Right atrium auricular region (tissue), 2 donors: ENCODE results near the gene ANGPTL2. TPM values are rescaled to one million over a fixed set of nuclear protein-coding genes. Genes with fewer than 3 reads are reported as not detected.

Experiments used
- DNase-seq: peaks from one replicate; pipeline ENCODE4 v3.0.0-alpha.2; 2019; ENCODE audit warnings: low spot score
- H3K27ac ChIP-seq, 2 donors: fragments of 200-600 bp; sonication (generic); 1 replicate in 1 of 2; 2 replicates in 1 of 2; pipeline ENCODE4 v1.5.1; 2016 to 2019
- H3K27me3 ChIP-seq, 2 donors: fragments of 200-600 bp; sonication (generic); one replicate each; pipeline versions ENCODE4 v1.5.1 to v1.6.0; 2017 to 2019
- H3K36me3 ChIP-seq: fragments of 200-600 bp; sonication (generic); one replicate; pipeline ENCODE4 v1.5.1; 2016
- H3K4me1 ChIP-seq, 2 donors: fragments of 200-600 bp; sonication (generic); one replicate each; pipeline versions ENCODE4 v1.5.1 to v1.6.0; 2017 to 2019
- H3K4me3 ChIP-seq, 2 donors: fragments of 200-600 bp; sonication (generic); 1 replicate in 1 of 2; 2 replicates in 1 of 2; pipeline ENCODE4 v1.5.1; 2017 to 2019; ENCODE audit warnings: mild to moderate bottlenecking in 1 of 2, moderate library complexity in 1 of 2
- H3K9me3 ChIP-seq, 2 donors: fragments of 200-600 bp; sonication (generic); one replicate each; pipeline ENCODE4 v1.5.1; 2019
- total RNA-seq, 2 donors: library from RNA; depleted of rRNA; stranded (reverse); fragments of >200 nt; gene quantifications; one replicate each; pipeline ENCODE4 v1.1.0, GENCODE V29; 2016
- TF ChIP-seq, protein P1 (sequence below), 2 donors: fragments of 200-600 bp; sonication (generic); IDR thresholded peaks; one replicate each; pipeline ENCODE4 v1.5.1; 2019; ENCODE audit warnings: antibody characterized with exemption in 2 of 2

ANGPTL2 gene
- total RNA-seq, 2 donors from 2014 or later: 42.8 to 55.8 TPM

DNA sequence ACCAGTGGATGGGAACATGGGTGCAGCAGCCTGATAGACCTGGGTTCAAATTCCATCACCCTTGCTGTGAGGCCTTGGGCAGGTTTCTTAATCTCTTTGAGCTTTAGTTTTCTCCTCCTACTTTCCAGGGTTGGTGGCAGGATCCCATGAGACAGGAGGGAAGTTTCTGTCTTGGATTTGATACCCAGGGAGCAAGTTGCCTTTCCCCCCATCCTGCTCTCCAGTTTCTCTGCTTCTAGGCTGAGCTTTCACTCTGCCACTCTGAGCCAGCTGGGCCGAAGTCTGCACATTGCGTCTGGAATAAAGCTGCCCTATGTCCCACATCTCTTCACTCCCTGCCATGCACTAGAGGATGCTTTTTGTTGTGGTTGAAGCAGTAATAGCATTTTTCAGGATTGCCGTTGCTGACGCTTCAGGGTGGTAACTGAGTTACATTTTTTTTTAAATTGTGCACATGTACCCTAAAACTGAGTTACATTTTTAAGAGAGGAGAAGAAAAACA is 40.5 kb upstream of the ANGPTL2 start:
- TF ChIP-seq, protein P1, sequence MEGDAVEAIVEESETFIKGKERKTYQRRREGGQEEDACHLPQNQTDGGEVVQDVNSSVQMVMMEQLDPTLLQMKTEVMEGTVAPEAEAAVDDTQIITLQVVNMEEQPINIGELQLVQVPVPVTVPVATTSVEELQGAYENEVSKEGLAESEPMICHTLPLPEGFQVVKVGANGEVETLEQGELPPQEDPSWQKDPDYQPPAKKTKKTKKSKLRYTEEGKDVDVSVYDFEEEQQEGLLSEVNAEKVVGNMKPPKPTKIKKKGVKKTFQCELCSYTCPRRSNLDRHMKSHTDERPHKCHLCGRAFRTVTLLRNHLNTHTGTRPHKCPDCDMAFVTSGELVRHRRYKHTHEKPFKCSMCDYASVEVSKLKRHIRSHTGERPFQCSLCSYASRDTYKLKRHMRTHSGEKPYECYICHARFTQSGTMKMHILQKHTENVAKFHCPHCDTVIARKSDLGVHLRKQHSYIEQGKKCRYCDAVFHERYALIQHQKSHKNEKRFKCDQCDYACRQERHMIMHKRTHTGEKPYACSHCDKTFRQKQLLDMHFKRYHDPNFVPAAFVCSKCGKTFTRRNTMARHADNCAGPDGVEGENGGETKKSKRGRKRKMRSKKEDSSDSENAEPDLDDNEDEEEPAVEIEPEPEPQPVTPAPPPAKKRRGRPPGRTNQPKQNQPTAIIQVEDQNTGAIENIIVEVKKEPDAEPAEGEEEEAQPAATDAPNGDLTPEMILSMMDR (IDR thresholded peaks at IDR 0.05): no peak
- Histone ChIP-seq H3K27ac (no peak overlapping the region), H3K36me3 (no peaks in the 10 kb centered on the region), H3K9me3 (no peaks in the 10 kb centered on the region), H3K4me1 (peaks cover 0 to 22% of the 10 kb centered on the region in 2 donors), H3K4me3 (no peak overlapping the region), H3K27me3 (no peaks in the 10 kb centered on the region)
- DNase-seq: no peak

DNA sequence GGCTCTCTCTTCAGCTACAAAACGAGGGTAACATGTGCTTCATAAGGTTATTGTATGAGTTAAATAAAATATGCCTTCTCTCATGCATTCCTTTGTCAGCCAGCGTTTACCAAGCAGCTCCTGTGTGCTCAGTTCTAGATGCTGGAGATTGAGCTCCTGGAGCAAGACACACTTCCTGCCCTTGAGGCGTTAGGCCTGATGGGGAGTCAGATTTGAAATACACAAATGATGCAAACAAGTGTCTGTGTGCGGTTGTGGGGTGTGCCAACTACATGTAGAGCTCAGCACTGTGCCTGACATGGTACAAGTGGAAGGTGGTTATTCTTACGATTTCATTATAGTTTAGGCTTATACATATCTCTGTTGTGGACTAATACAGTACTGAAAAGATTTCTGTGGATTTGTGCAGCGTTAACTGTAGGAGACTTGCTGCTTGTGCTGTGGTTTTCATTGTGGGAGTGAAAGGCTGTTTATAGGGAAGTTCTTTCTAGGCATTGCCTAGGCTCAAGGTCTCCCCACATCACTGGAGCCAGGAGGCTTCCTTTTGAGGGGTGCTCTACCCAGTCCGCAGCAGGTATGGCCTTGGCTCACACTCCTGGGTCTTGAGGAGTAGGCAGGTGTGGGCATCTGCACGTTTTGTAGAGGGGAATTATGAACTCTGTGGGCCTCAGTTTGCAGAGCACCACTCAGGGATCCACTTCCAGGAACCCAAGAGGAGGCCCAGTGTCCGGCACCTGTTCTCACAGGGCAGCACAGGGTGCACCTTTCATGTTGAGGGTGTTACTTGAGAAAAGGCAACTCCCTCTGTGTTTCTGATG is 39.8 kb upstream of the ANGPTL2 start:
- Histone ChIP-seq H3K27ac (no peak overlapping the region), H3K9me3 (no peaks in the 10 kb centered on the region), H3K4me1 (peaks cover 0 to 22% of the 10 kb centered on the region in 2 donors), H3K27me3 (no peaks in the 10 kb centered on the region), H3K36me3 (no peaks in the 10 kb centered on the region), H3K4me3 (no peak overlapping the region)
- DNase-seq: no peak
- TF ChIP-seq, protein P1 (IDR thresholded peaks at IDR 0.05): no peak

DNA sequence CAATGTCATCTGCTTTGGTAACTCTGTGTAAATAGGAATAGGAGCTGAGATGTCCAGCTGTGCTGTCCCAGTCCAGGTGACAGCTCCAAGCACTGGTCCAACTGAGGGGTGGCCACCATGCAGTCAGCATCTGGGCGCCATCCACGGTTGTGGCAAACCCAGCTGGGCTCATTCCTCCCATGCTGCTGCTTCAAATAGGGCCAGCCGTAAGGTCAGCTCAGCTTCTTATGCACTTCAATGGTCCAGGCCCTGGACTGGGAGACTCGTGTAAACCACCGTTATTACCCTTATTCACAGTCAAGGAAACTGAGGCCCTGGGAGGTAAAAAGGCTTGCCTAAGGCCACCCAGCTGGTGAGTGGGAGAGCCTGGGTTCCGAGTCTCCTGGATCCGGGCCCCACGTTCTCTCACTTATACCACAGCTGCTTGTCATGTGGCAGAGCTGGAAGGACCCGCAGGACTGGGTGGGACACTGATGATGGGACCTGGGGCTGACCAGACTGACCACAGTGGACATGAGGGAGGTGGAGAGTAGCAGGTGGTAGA is 38.7 kb upstream of the ANGPTL2 start:
- H3K4me3 ChIP-seq: no peak overlapping the region
- no peak for DNase-seq

DNA sequence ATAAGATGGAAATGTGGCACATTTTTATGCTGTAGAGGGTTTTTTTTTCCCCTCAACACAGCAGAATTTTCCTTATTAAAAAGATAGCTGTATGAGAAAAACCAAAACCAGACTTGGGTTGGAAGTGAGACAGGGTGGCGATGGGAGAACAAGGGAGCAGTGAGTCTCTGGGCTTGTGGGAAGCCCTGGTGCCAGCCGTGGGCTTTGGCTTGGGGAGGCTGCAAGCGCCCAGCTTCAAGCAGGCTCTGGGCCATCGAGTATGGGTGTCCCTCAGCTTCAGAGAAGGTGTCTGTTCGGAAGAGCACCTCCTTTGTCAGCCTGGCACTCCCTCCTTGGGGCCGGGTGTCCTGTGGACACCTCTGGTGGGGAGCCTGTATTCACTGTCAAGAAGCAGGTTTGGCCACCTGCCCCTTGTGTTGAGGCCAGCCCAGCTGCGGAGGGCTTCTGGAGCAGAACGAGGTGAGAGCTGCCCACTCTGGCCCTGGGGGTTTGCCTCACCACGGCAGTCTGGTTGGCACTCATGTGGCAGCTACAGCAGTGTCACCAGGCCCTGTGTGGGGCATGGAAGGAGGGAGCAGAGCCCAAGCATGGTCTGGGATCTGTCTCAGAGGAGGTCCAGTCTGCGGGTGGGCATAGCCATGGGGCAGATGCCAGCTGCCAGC is 37.6 kb upstream of the ANGPTL2 start:
- H3K36me3 ChIP-seq: no peaks in the 10 kb centered on the region
- no peak overlapping the region for H3K4me3 ChIP-seq
- no peak overlapping the region for H3K27ac ChIP-seq
- peaks cover 0 to 27% of the 10 kb centered on the region in 2 donors for H3K4me1 ChIP-seq
- TF ChIP-seq, protein P1 (IDR thresholded peaks at IDR 0.05): no peak
- H3K27me3 ChIP-seq: no peaks in the 10 kb centered on the region
- no peak for DNase-seq
- H3K9me3 ChIP-seq: no peaks in the 10 kb centered on the region

More for the DNA sequence above, 38.7 kb upstream of the ANGPTL2 start:
- no peaks in the 10 kb centered on the region for H3K36me3 ChIP-seq
- no peaks in the 10 kb centered on the region for H3K9me3 ChIP-seq
- TF ChIP-seq, protein P1 (IDR thresholded peaks at IDR 0.05): no peak
- H3K4me1 ChIP-seq: peaks cover 0 to 22% of the 10 kb centered on the region in 2 donors
- H3K27me3 ChIP-seq: no peaks in the 10 kb centered on the region
- H3K27ac ChIP-seq: no peak overlapping the region

DNA sequence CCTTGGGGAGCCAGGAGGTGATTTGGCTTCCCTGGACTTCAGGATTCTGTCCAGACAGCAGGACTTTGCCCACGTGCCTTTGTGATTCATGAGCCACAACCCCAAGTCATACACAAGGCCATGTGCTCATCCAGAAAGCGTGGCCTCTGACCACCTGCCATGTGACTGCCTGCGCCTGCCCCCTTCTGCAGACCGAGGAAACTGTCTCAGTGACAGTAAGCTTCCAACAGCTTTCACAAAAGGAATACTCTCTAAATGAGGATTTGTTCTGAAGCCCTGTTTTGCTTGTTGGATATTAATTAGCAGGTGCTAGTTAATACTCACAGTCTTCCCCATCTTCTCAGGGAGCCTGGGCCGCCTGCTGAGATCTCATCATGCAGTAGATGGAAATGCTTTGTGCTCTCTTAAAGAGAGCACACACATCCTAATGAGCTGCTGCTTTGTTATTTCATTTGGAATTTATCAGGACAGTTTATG is 36.9 kb upstream of the ANGPTL2 start:
- Histone ChIP-seq H3K27ac (no peak overlapping the region), H3K4me3 (no peak overlapping the region), H3K4me1 (peaks cover 0 to 34% of the 10 kb centered on the region in 2 donors), H3K9me3 (no peaks in the 10 kb centered on the region), H3K27me3 (no peaks in the 10 kb centered on the region), H3K36me3 (no peaks in the 10 kb centered on the region)
- peak; percentile 64 for DNase-seq
- TF ChIP-seq, protein P1 (IDR thresholded peaks at IDR 0.05): no peak
